ENCODE results near the gene PIK3R5.

DNA sequence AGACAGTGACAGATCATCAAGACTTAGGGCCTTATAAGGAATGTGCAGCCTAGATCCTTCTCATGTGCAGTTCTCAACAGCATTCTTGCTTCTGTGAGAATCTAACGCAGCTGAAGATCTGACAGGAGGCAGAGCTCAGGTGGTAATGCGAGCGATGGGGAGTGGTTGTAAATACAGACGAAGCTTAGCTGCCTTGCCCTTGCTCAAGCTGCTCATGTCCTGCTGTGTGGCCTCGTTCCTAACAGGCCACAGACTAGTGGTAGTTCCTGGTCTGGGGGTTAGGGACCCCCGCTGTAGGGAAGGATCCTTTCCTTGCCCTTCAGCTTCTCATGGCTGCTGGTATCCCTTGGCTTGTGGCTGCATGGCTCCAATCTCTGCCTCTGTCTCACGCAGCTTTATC lies 45.5 kb upstream of the PIK3R5 start:
- TF ChIP-seq, protein P1, sequence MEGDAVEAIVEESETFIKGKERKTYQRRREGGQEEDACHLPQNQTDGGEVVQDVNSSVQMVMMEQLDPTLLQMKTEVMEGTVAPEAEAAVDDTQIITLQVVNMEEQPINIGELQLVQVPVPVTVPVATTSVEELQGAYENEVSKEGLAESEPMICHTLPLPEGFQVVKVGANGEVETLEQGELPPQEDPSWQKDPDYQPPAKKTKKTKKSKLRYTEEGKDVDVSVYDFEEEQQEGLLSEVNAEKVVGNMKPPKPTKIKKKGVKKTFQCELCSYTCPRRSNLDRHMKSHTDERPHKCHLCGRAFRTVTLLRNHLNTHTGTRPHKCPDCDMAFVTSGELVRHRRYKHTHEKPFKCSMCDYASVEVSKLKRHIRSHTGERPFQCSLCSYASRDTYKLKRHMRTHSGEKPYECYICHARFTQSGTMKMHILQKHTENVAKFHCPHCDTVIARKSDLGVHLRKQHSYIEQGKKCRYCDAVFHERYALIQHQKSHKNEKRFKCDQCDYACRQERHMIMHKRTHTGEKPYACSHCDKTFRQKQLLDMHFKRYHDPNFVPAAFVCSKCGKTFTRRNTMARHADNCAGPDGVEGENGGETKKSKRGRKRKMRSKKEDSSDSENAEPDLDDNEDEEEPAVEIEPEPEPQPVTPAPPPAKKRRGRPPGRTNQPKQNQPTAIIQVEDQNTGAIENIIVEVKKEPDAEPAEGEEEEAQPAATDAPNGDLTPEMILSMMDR (optimal IDR thresholded peaks at IDR 0.05 in 1 of 3, IDR thresholded peaks at IDR 0.05 in 1 of 3, conservative IDR thresholded peaks at IDR 0.05 in 1 of 3; ENCODE audit: extremely low read depth in 1 of 3, insufficient read depth in 2 of 3, low read length in 3 of 3): no peak
- TF ChIP-seq EZH2 (IDR thresholded peaks at IDR 0.05; ENCODE audit: low read length): no peak
